Loucy (cell line): Measurements from ENCODE around the gene PPIP5K1.

Source experiments
- EZH2phosphoT487 ChIP-seq: fragments of 200-600 bp; IDR thresholded peaks from 2 replicates; pipeline ENCODE4 v1.6.1; 2018; ENCODE audit warnings: antibody characterized with exemption, mild to moderate bottlenecking, moderate library complexity, borderline replicate concordance
- TF ChIP-seq, protein P1 (sequence below): fragments of 200-600 bp; sonication (generic); conservative IDR thresholded peaks from 2 replicates; pipeline ENCODE4 v1.5.1; 2014; ENCODE audit warnings: mild to moderate bottlenecking, antibody characterized with exemption, low read length

DNA sequence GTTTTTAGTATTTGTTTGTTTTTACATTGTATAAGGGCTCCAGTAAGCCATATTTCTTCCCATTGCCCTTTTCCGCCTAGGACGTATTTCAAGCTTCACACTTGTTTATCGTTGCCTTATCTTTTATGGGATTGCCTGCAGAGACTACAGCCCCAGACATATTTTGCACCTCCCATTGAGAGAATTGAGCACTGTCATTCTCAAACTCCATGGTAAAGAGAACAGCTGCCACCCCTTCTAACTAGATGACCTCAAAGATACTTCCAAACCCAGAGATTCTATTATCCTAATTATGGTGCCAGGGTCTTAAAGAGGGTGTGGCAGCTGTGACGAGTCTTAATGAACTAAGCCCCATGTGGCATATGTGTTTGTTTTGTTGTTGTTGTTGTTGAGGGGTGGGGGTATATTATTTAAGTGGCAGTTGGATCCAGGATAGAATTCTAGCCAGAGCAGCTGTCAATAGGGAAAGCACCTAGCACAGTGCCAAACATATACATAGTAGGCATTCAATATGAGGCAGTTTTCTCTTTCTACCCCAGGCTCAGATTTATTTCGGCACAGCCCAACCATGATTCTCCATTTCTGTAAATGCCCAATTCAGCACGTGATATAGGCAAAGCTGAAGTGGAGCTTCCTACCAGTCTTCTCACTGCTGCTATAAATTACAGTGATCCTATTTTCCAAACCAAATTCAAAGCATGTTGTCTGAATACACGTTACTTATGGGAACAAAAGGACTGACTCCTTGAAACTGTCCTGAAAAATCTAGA, 96.1 kb downstream of the PPIP5K1 start:
- TF ChIP-seq, protein P1, sequence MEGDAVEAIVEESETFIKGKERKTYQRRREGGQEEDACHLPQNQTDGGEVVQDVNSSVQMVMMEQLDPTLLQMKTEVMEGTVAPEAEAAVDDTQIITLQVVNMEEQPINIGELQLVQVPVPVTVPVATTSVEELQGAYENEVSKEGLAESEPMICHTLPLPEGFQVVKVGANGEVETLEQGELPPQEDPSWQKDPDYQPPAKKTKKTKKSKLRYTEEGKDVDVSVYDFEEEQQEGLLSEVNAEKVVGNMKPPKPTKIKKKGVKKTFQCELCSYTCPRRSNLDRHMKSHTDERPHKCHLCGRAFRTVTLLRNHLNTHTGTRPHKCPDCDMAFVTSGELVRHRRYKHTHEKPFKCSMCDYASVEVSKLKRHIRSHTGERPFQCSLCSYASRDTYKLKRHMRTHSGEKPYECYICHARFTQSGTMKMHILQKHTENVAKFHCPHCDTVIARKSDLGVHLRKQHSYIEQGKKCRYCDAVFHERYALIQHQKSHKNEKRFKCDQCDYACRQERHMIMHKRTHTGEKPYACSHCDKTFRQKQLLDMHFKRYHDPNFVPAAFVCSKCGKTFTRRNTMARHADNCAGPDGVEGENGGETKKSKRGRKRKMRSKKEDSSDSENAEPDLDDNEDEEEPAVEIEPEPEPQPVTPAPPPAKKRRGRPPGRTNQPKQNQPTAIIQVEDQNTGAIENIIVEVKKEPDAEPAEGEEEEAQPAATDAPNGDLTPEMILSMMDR = no peak
- TF ChIP-seq EZH2phosphoT487 = no peak
